Thyroid gland (tissue), 4 donors: ENCODE results near the gene ALDH1B1. TPM values are rescaled to one million over a fixed set of nuclear protein-coding genes. Genes with fewer than 3 reads are reported as not detected.
A peak's percentile ranks its signal among the peaks of the same experiment; 100 is the strongest.

ENCODE experiments used
- DNase-seq, 2 donors: peaks; one replicate each; pipeline ENCODE4 v3.0.0-alpha.2; 2019
- H3K27ac ChIP-seq, 3 donors: fragments of 200-600 bp; sonication (generic); 1 replicate in 2 of 3; 2 replicates in 1 of 3; pipeline ENCODE4 v1.5.1; 2016 to 2019; ENCODE audit warnings: mild to moderate bottlenecking in 1 of 3, moderate library complexity in 1 of 3
- H3K27me3 ChIP-seq: fragments of 200-600 bp; sonication (generic); one replicate; pipeline ENCODE4 v1.5.1; 2019
- H3K36me3 ChIP-seq, 2 donors: fragments of 200-600 bp; sonication (generic); one replicate each; pipeline ENCODE4 v1.5.1; 2016 to 2019
- H3K4me1 ChIP-seq, 2 donors: fragments of 200-600 bp; sonication (generic); one replicate each; pipeline ENCODE4 v1.5.1; 2017 to 2019
- H3K4me3 ChIP-seq, 3 donors: fragments of 200-600 bp; sonication (generic); replicated peaks in 1 of 3; 1 replicate in 2 of 3; 2 replicates in 1 of 3; pipeline ENCODE4 v1.5.1; 2016; ENCODE audit warnings: mild to moderate bottlenecking in 1 of 3
- H3K9me3 ChIP-seq: fragments of 200-600 bp; sonication (generic); one replicate; pipeline ENCODE4 v1.5.1; 2017
- POLR2A ChIP-seq, 2 donors: fragments of 450-650 bp; IDR thresholded peaks; one replicate each; pipeline ENCODE4 v1.6.1; 2017; ENCODE audit warnings: antibody characterized with exemption in 2 of 2, mild to moderate bottlenecking in 2 of 2, moderate library complexity in 1 of 2
- WGBS, 2 donors: methylation state at CpG; one replicate each; pipeline ENCODE4 v1.1.5; 2017; 5-methylcytosine and 5-hydroxymethylcytosine counted together
- intact Hi-C: fragments of 100-400 bp; cut with DNase I; formaldehyde crosslinking; loops from one replicate; pipeline ENCODE4 v1.15.1; 2023
- total RNA-seq, 4 donors: library from RNA; depleted of rRNA; stranded (reverse); fragments of >200 nt; gene quantifications; one replicate each; pipeline ENCODE4 v1.2.3, GENCODE V29; 2016
- TF ChIP-seq, protein P1 (sequence below), 6 experiments: fragments of 200-600 bp in 3 of 6; fragments of 450-650 bp in 3 of 6; sonication (generic) in 3 of 6; IDR thresholded peaks; one replicate each; pipeline ENCODE4 v1.5.1; 2016 to 2019; ENCODE audit warnings: antibody characterized with exemption in 6 of 6, mild to moderate bottlenecking in 2 of 6, inconsistent platforms in 1 of 6, moderate library complexity in 1 of 6

Gene ALDH1B1
- total RNA-seq, 4 donors from 2014 or later, result 11.3 to 33.9 (median 22.8) TPM

DNA sequence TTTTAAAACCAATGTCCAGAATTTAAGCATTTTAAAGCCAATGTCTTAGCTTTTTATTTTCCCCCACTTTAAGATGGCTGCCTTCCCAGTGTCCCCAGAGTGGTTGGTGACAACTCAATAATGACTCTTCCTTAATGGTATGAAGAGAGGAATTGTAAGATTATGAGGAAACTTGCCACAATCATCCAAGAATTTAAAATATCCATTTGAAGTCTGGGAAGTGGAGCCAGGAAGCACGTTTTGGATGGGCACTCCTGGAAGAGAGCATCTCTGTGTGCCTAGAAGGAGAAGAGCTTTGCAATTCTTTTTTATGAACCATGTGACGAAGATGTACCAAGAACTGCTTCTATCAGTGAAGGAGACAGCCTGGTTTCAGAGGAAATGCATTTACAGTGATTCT, 43.0 kb downstream of the ALDH1B1 start:
- TF ChIP-seq, protein P1, sequence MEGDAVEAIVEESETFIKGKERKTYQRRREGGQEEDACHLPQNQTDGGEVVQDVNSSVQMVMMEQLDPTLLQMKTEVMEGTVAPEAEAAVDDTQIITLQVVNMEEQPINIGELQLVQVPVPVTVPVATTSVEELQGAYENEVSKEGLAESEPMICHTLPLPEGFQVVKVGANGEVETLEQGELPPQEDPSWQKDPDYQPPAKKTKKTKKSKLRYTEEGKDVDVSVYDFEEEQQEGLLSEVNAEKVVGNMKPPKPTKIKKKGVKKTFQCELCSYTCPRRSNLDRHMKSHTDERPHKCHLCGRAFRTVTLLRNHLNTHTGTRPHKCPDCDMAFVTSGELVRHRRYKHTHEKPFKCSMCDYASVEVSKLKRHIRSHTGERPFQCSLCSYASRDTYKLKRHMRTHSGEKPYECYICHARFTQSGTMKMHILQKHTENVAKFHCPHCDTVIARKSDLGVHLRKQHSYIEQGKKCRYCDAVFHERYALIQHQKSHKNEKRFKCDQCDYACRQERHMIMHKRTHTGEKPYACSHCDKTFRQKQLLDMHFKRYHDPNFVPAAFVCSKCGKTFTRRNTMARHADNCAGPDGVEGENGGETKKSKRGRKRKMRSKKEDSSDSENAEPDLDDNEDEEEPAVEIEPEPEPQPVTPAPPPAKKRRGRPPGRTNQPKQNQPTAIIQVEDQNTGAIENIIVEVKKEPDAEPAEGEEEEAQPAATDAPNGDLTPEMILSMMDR (IDR thresholded peaks at IDR 0.05), result no peak
- no peak for TF ChIP-seq POLR2A (IDR thresholded peaks at IDR 0.05)
- intact Hi-C loops, result no loop called here
- DNase-seq, result no peak
- WGBS, 2 donors, result 70 to 82% methylated on average over 2 of the region's 2 CpGs
- Histone ChIP-seq H3K27ac (no peak overlapping the region), H3K9me3 (no peaks in the 10 kb centered on the region), H3K4me3 (no peak overlapping the region), H3K36me3 (no peaks in the 10 kb centered on the region), H3K27me3 (no peaks in the 10 kb centered on the region), H3K4me1 (peaks cover 12 to 17% of the 10 kb centered on the region in 2 donors)

DNA sequence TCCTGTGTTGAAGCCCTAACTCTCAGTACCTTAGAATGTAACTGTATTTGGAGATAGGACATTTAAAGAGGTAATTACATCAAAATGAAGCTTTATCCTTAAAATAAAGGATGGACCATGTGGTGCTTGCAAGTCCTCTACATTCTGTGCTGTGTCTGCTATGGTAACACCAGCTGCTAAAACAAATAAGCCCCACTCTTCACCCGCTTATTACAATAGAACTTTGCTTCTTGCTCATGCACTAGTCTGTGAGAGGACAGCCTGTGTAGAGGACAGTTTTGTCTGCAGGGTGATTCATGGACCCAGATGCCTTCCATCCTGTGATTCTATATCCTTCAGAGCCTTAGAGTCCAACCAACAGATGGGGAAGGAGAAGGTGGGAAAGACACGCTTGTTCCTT, 44.2 kb downstream of the ALDH1B1 start:
- peak overlapping the region in 1 of 3 donors; percentile 69 for H3K27ac ChIP-seq

DNA sequence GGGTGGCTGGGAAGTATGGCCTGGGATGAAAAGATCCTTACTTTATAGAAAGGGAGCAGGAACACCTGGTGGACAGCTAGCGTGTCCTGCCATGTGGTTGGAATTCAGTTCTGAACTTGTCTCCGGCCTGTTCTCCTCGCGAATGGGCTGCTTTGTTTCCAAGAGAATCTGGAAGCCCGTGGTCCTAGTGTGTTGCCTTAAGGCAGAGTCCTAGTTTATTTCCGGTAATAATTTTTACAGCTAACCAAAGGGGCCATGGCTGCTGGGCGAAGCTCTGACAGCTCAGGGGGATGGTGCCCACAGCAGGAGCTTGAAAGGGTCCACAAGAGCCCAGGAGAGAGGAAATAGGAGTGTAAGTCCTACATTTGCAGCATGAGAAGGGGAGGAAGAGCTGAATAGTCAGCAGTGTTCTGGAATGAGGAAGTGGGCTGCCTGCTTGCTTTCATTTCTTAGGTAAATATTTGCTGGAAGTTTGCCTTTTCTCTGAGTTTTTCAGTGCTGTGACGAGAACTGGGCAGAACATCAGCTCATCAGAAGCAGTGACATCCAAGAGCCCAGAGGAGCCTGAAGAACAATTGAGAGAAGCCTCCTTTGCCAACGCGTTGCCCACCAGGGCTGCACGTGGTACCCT, 44.8 kb downstream of the ALDH1B1 start:
- TF ChIP-seq POLR2A (IDR thresholded peaks at IDR 0.05), result no peak
- TF ChIP-seq, protein P1 (IDR thresholded peaks at IDR 0.05), result no peak
- WGBS, 2 donors, result 72 to 80% methylated on average over 11 of the region's 11 CpGs
- Histone ChIP-seq H3K4me1 (peaks cover 3 to 10% of the 10 kb centered on the region in 2 donors), H3K9me3 (no peaks in the 10 kb centered on the region), H3K4me3 (no peak overlapping the region), H3K36me3 (no peaks in the 10 kb centered on the region), H3K27ac (peak overlapping the region in 2 of 3 donors; percentile 50 to 69), H3K27me3 (no peaks in the 10 kb centered on the region)
- peak in 1 of 2 donors; percentile 18 for DNase-seq
- intact Hi-C loops, result no loop called here

More for the DNA sequence above, 44.2 kb downstream of the ALDH1B1 start:
- 92 to 98% methylated on average over 2 of the region's 2 CpGs for WGBS, 2 donors
- Histone ChIP-seq H3K36me3 (no peaks in the 10 kb centered on the region), H3K4me1 (peaks cover 4 to 10% of the 10 kb centered on the region in 2 donors), H3K9me3 (no peaks in the 10 kb centered on the region), H3K4me3 (no peak overlapping the region), H3K27me3 (no peaks in the 10 kb centered on the region)
- no peak for DNase-seq
- intact Hi-C loops, result no loop called here
- TF ChIP-seq, protein P1 (IDR thresholded peaks at IDR 0.05), result no peak

DNA sequence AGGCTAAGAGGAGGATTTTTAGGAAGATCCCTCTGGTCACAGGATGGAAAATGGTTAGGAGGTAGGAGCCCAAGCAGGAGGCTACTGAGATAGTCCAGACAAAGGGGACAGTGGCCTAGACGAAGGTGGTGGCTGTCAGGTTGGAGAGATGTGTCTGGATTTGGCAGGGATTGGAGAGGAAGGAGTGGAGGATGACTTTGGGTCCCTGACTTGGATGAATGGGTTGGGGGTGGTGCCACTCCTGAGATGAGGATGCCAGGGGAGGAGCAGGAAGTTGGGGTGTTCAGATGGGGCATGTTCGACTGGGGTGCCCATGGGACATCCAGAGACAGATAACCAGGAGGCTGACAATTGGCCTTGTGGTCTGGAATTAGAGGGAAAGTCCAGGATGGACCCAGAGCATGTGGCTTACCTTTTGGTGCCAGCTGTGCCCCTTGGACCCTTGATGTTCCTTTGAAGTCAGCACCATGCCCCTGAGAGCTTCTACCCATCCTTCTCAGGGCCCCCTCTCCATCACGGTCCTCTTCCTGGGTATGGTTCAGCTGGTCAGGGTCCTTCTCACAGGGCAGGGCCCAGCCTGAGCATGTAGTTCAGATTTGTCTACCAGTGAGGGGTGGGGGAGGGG, 46.9 kb downstream of the ALDH1B1 start:
- Histone ChIP-seq H3K4me3 (no peak overlapping the region), H3K36me3 (no peaks in the 10 kb centered on the region), H3K27ac (no peak overlapping the region), H3K9me3 (no peaks in the 10 kb centered on the region), H3K27me3 (no peaks in the 10 kb centered on the region), H3K4me1 (peaks cover 3 to 10% of the 10 kb centered on the region in 2 donors)
- WGBS, 2 donors, result 78 to 85% methylated on average over 3 of the region's 3 CpGs
- intact Hi-C loops, result no loop called here
- DNase-seq, result no peak
- TF ChIP-seq, protein P1 (IDR thresholded peaks at IDR 0.05), result no peak
- TF ChIP-seq POLR2A (IDR thresholded peaks at IDR 0.05), result no peak

DNA sequence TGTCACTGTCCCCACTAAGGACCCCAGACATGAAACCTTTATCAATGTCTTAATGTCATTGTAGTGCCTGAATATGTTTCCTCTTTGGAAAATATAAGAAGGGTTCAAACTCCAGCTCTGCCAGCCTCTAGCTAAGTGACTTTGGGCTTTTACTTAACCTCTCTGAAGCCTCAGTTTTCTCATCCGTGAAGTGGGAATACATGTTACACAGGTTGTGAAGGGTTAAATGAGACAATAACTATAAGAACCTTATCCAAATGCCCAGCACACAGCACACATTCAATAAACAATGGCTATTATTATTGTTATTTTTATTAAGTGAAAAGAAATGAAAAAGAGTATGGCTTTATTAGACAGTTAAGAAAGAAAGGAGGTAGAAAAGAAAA, 47.4 kb downstream of the ALDH1B1 start:
- no peaks in the 10 kb centered on the region for H3K9me3 ChIP-seq
- H3K4me1 ChIP-seq, result peaks cover 3 to 10% of the 10 kb centered on the region in 2 donors
- H3K27me3 ChIP-seq, result no peaks in the 10 kb centered on the region
- intact Hi-C loops, result no loop called here
- WGBS, 2 donors, result 95 to 100% methylated on average over 1 of the region's 1 CpG
- H3K27ac ChIP-seq, result no peak overlapping the region
- H3K36me3 ChIP-seq, result no peaks in the 10 kb centered on the region
- no peak overlapping the region for H3K4me3 ChIP-seq
- no peak for DNase-seq
- no peak for TF ChIP-seq POLR2A (IDR thresholded peaks at IDR 0.05)
- TF ChIP-seq, protein P1 (IDR thresholded peaks at IDR 0.05), result no peak
